Suprapubic skin (tissue), 4 donors: Measurements from ENCODE around the gene NINJ1.

ENCODE experiments used
- EP300 ChIP-seq: sonication (generic); formaldehyde crosslinking; IDR thresholded peaks from one replicate; pipeline ENCODE4 v1.6.1; 2017; ENCODE audit warnings: antibody characterized with exemption
- POLR2A ChIP-seq, 2 donors: fragments of 450-650 bp; IDR thresholded peaks; one replicate each; pipeline ENCODE4 v1.6.1; 2017; ENCODE audit warnings: antibody characterized with exemption in 2 of 2, mild to moderate bottlenecking in 2 of 2, moderate library complexity in 2 of 2
- POLR2AphosphoS5 ChIP-seq, 3 donors: sonication (generic); formaldehyde crosslinking; IDR thresholded peaks; one replicate each; pipeline ENCODE4 v1.6.1; 2017; ENCODE audit warnings: antibody characterized with exemption in 3 of 3
- TF ChIP-seq, protein P1 (sequence below), 2 donors: fragments of 200-600 bp in 1 of 2; fragments of 450-650 bp in 1 of 2; sonication (generic) in 1 of 2; IDR thresholded peaks; one replicate each; pipeline ENCODE4 v1.5.1; 2016 to 2019; ENCODE audit warnings: antibody characterized with exemption in 2 of 2, mild to moderate bottlenecking in 1 of 2, moderate library complexity in 1 of 2

DNA sequence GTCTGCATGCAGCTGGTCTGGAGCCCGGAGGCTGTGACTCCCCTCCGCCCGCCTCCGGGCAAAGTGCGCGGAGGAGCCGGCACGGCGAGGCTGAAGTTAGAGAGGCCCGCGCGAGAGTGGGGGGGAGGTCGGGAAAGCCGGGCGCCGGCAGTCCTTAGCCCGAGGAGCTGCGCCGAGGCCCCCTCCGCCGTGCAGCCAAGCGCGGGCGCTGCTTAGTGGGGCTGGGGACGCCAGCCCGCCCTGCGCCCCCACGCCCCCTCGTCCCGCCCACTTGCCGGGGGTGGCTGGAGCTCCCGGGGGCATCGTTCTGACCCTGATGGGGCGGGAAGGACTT is 403 bp downstream of the NINJ1 start:
- TF ChIP-seq, protein P1, sequence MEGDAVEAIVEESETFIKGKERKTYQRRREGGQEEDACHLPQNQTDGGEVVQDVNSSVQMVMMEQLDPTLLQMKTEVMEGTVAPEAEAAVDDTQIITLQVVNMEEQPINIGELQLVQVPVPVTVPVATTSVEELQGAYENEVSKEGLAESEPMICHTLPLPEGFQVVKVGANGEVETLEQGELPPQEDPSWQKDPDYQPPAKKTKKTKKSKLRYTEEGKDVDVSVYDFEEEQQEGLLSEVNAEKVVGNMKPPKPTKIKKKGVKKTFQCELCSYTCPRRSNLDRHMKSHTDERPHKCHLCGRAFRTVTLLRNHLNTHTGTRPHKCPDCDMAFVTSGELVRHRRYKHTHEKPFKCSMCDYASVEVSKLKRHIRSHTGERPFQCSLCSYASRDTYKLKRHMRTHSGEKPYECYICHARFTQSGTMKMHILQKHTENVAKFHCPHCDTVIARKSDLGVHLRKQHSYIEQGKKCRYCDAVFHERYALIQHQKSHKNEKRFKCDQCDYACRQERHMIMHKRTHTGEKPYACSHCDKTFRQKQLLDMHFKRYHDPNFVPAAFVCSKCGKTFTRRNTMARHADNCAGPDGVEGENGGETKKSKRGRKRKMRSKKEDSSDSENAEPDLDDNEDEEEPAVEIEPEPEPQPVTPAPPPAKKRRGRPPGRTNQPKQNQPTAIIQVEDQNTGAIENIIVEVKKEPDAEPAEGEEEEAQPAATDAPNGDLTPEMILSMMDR (IDR thresholded peaks at IDR 0.05): no peak
- TF ChIP-seq POLR2A (IDR thresholded peaks at IDR 0.05): no peak
- no peak for TF ChIP-seq POLR2AphosphoS5 (IDR thresholded peaks at IDR 0.05)
- no peak for TF ChIP-seq EP300
